Subcutaneous abdominal adipose tissue (tissue), 5 donors: ENCODE data around the gene APBA1.

ENCODE experiments used
- H3K27ac ChIP-seq: one replicate; pipeline ENCODE4 v1.7.0; 2013; ENCODE audit warnings: low read depth, mild to moderate bottlenecking, inconsistent platforms, low read length, moderate library complexity
- H3K27me3 ChIP-seq, 5 donors: one replicate each; pipeline ENCODE4 v1.7.0; 2013; ENCODE audit warnings: low read length in 5 of 5, inconsistent platforms in 1 of 5; ENCODE audit not compliant: control insufficient read depth in 5 of 5, insufficient read depth in 4 of 5
- H3K36me3 ChIP-seq, 5 donors: one replicate each; pipeline ENCODE4 v1.7.0; 2013; ENCODE audit warnings: low read length in 5 of 5; ENCODE audit not compliant: control insufficient read depth in 5 of 5, insufficient read depth in 5 of 5
- H3K4me1 ChIP-seq, 5 donors: one replicate each; pipeline ENCODE4 v1.7.0; 2013; ENCODE audit warnings: low read length in 5 of 5, mild to moderate bottlenecking in 3 of 5, moderate library complexity in 1 of 5; ENCODE audit not compliant: control insufficient read depth in 5 of 5, insufficient read depth in 5 of 5
- H3K4me3 ChIP-seq, 5 donors: one replicate each; pipeline ENCODE4 v1.7.0; 2013; ENCODE audit warnings: low read length in 5 of 5, low read depth in 1 of 5
- H3K9ac ChIP-seq, 5 donors: one replicate each; pipeline ENCODE4 v1.7.0; 2013; ENCODE audit warnings: low read length in 5 of 5, mild to moderate bottlenecking in 4 of 5, moderate library complexity in 3 of 5
- H3K9me3 ChIP-seq, 5 donors: one replicate each; pipeline ENCODE4 v1.7.0; 2013; ENCODE audit warnings: low read length in 5 of 5; ENCODE audit not compliant: control insufficient read depth in 5 of 5
- donor health status: healthy.
- donor health status: healthy.
- donor health status: healthy.
- donor health status: healthy.
- donor health status: healthy.

APBA1 gene

GRCh38 chr9:69660304-69660703 lies 11.9 kb downstream of the APBA1 start:
- Histone ChIP-seq H3K27ac (no peak overlapping the region), H3K36me3 (no peaks in the 10 kb centered on the region), H3K4me1 (no peaks in the 10 kb centered on the region), H3K9me3 (no peaks in the 10 kb centered on the region), H3K27me3 (no peaks in the 10 kb centered on the region), H3K9ac (no peak overlapping the region), H3K4me3 (no peak overlapping the region)

- Histone ChIP-seq H3K27me3 (no peaks in the 10 kb centered on the region), H3K4me3 (no peak overlapping the region), H3K9me3 (no peaks in the 10 kb centered on the region), H3K36me3 (no peaks in the 10 kb centered on the region), H3K4me1 (no peaks in the 10 kb centered on the region), H3K27ac (no peak overlapping the region), H3K9ac (no peak overlapping the region)
Measured at GRCh38 chr9:69658987-69659675, 13.0 kb downstream of the APBA1 start.

GRCh38 chr9:69657269-69657668 lies 14.9 kb downstream of the APBA1 start:
- H3K36me3 ChIP-seq: no peaks in the 10 kb centered on the region
- no peak overlapping the region for H3K9ac ChIP-seq
- H3K27ac ChIP-seq: no peak overlapping the region
- no peaks in the 10 kb centered on the region for H3K27me3 ChIP-seq
- H3K9me3 ChIP-seq: no peaks in the 10 kb centered on the region
- no peak overlapping the region for H3K4me3 ChIP-seq
- H3K4me1 ChIP-seq: no peaks in the 10 kb centered on the region

- no peaks in the 10 kb centered on the region for H3K4me1 ChIP-seq
- H3K27me3 ChIP-seq: no peaks in the 10 kb centered on the region
- no peak overlapping the region for H3K4me3 ChIP-seq
- H3K9ac ChIP-seq: no peak overlapping the region
- H3K9me3 ChIP-seq: no peaks in the 10 kb centered on the region
- no peaks in the 10 kb centered on the region for H3K36me3 ChIP-seq
- H3K27ac ChIP-seq: no peak overlapping the region
Measured at GRCh38 chr9:69655065-69655464, 17.1 kb downstream of the APBA1 start.

GRCh38 chr9:69653261-69653660 lies 18.9 kb downstream of the APBA1 start:
- Histone ChIP-seq H3K9me3 (no peaks in the 10 kb centered on the region), H3K27ac (no peak overlapping the region), H3K36me3 (no peaks in the 10 kb centered on the region), H3K4me3 (no peak overlapping the region), H3K4me1 (no peaks in the 10 kb centered on the region), H3K9ac (no peak overlapping the region), H3K27me3 (no peaks in the 10 kb centered on the region)

GRCh38 chr9:69649566-69650250 lies 22.5 kb downstream of the APBA1 start:
- Histone ChIP-seq H3K27me3 (no peaks in the 10 kb centered on the region), H3K4me1 (no peaks in the 10 kb centered on the region), H3K27ac (no peak overlapping the region), H3K9ac (no peak overlapping the region), H3K36me3 (peaks cover 0 to 3% (median 0%) of the 10 kb centered on the region in 5 donors), H3K9me3 (no peaks in the 10 kb centered on the region), H3K4me3 (no peak overlapping the region)

GRCh38 chr9:69647804-69648203 lies 24.4 kb downstream of the APBA1 start:
- Histone ChIP-seq H3K4me1 (no peaks in the 10 kb centered on the region), H3K9ac (no peak overlapping the region), H3K27me3 (no peaks in the 10 kb centered on the region), H3K27ac (no peak overlapping the region), H3K36me3 (peaks cover 0 to 3% (median 0%) of the 10 kb centered on the region in 5 donors), H3K4me3 (no peak overlapping the region), H3K9me3 (no peaks in the 10 kb centered on the region)

GRCh38 chr9:69646810-69647209 lies 25.4 kb downstream of the APBA1 start:
- Histone ChIP-seq H3K4me3 (no peak overlapping the region), H3K36me3 (peaks cover 0 to 3% (median 0%) of the 10 kb centered on the region in 5 donors), H3K9ac (no peak overlapping the region), H3K27me3 (no peaks in the 10 kb centered on the region), H3K9me3 (no peaks in the 10 kb centered on the region), H3K27ac (no peak overlapping the region), H3K4me1 (no peaks in the 10 kb centered on the region)

GRCh38 chr9:69645488-69645887 lies 26.7 kb downstream of the APBA1 start:
- Histone ChIP-seq H3K9ac (no peak overlapping the region), H3K9me3 (no peaks in the 10 kb centered on the region), H3K4me1 (no peaks in the 10 kb centered on the region), H3K4me3 (no peak overlapping the region), H3K27ac (no peak overlapping the region), H3K36me3 (peaks cover 0 to 3% (median 0%) of the 10 kb centered on the region in 5 donors), H3K27me3 (no peaks in the 10 kb centered on the region)

GRCh38 chr9:69643098-69643497 lies 29.1 kb downstream of the APBA1 start:
- no peaks in the 10 kb centered on the region for H3K9me3 ChIP-seq
- H3K9ac ChIP-seq: no peak overlapping the region
- H3K4me1 ChIP-seq: no peaks in the 10 kb centered on the region
- peaks cover 0 to 3% (median 0%) of the 10 kb centered on the region in 5 donors for H3K36me3 ChIP-seq
- H3K4me3 ChIP-seq: no peak overlapping the region
- H3K27me3 ChIP-seq: no peaks in the 10 kb centered on the region
- H3K27ac ChIP-seq: no peak overlapping the region
